Measurements from ENCODE around the gene STMN3.

- no peak for TF ChIP-seq POLR2A (IDR thresholded peaks at IDR 0.05)
- TF ChIP-seq CTCF (IDR thresholded peaks at IDR 0.05), result no peak
Measured at GRCh38 chr20:63696628-63697356, 43.6 kb upstream of the STMN3 start, which contains the start of gene TNFRSF6B.

All from breast epithelium (tissue), 3 donors.